AG04449 (cell line): ENCODE measurements around the gene GPRIN3.
A peak's percentile ranks its signal among the peaks of the same experiment; 100 is the strongest.
"Not testable (repeated sequence)": the region's sequence is repeated elsewhere in the genome, so short reads cannot be mapped to it uniquely, and the experiment has no call there.

Experiments used
- CTCF ChIA-PET: fragments of 350-600 bp; formaldehyde crosslinking; extraction: SDS; loops from one replicate; lab custom pipeline; 2021; ENCODE audit warnings: antibody characterized with exemption; lab: Yijun Ruan, JAX
- POLR2A ChIA-PET: fragments of 400-600, 350-600 bp; formaldehyde crosslinking; extraction: SDS; loops from one replicate; lab custom pipeline; 2020; ENCODE audit warnings: antibody characterized with exemption, inconsistent platforms; lab: Yijun Ruan, JAX
- DNase-seq: peaks from one replicate; pipeline ENCODE4 v3.0.0-alpha.2; 2010; ENCODE audit warnings: low read depth, low spot score
- H3K4me3 ChIP-seq: 2 replicates; pipeline ENCODE4 v1.5.1; 2011; ENCODE audit warnings: low read depth, mild to moderate bottlenecking, control low read depth, low read length
- CTCF ChIP-seq: IDR thresholded peaks from one replicate; pipeline ENCODE4 v1.5.1; 2011; ENCODE audit warnings: mild to moderate bottlenecking, moderate library complexity, low read length, control low read depth, inconsistent platforms; ENCODE audit not compliant: insufficient read depth; ENCODE audit errors: missing control alignments

The GPRIN3 gene

GRCh38 chr4:89319756-89320155 is 12.2 kb upstream of the GPRIN3 start:
- ChIA-PET POLR2A (no interaction called here), CTCF (no interaction called here)
- no peak overlapping the region for H3K4me3 ChIP-seq
- TF ChIP-seq CTCF, result no peak
- DNase-seq, result no peak

- TF ChIP-seq CTCF, result no peak
- peak; percentile 3 for DNase-seq
- no peak overlapping the region for H3K4me3 ChIP-seq
- POLR2A ChIA-PET, result no interaction called here
- CTCF ChIA-PET, result no interaction called here
Measured at GRCh38 chr4:89316931-89317366, 9.3 kb upstream of the GPRIN3 start.

GRCh38 chr4:89316211-89316610 is 8.6 kb upstream of the GPRIN3 start:
- TF ChIP-seq CTCF, result no peak
- no peak for DNase-seq
- POLR2A ChIA-PET, result no interaction called here
- no peak overlapping the region for H3K4me3 ChIP-seq
- CTCF ChIA-PET, result no interaction called here

- no peak for DNase-seq
- H3K4me3 ChIP-seq, result no peak overlapping the region
- no peak for TF ChIP-seq CTCF
- ChIA-PET CTCF (no interaction called here), POLR2A (no interaction called here)
Measured at GRCh38 chr4:89314291-89314690, 6.7 kb upstream of the GPRIN3 start.

- DNase-seq, result no peak
- CTCF ChIA-PET, result interaction anchor here (0.9 kb wide), 1 partner anchor 85 kb away, joined by 3 read pairs; no protein-coding TSS in a partner anchor
- no peak for TF ChIP-seq CTCF
- no peak overlapping the region for H3K4me3 ChIP-seq
- POLR2A ChIA-PET, result no interaction called here
Measured at GRCh38 chr4:89312066-89312465, 4.5 kb upstream of the GPRIN3 start.

GRCh38 chr4:89311433-89311832 is 3.8 kb upstream of the GPRIN3 start:
- no peak for TF ChIP-seq CTCF
- no peak for DNase-seq
- H3K4me3 ChIP-seq, result no peak overlapping the region
- ChIA-PET CTCF (interaction anchor here (0.9 kb wide), 1 partner anchor 84 kb away, joined by 3 read pairs; no protein-coding TSS in a partner anchor), POLR2A (no interaction called here)

GRCh38 chr4:89309154-89309553 is 1.6 kb upstream of the GPRIN3 start:
- CTCF ChIA-PET, DNase-seq, H3K4me3 ChIP-seq, POLR2A ChIA-PET: not testable (repeated sequence)
